Measurements from ENCODE around the gene TEDC2.
A peak's percentile ranks its signal among the peaks of the same experiment; 100 is the strongest.
"Not testable (repeated sequence)": the region's sequence is repeated elsewhere in the genome, so short reads cannot be mapped to it uniquely, and the experiment has no call there.

Gene TEDC2

DNA sequence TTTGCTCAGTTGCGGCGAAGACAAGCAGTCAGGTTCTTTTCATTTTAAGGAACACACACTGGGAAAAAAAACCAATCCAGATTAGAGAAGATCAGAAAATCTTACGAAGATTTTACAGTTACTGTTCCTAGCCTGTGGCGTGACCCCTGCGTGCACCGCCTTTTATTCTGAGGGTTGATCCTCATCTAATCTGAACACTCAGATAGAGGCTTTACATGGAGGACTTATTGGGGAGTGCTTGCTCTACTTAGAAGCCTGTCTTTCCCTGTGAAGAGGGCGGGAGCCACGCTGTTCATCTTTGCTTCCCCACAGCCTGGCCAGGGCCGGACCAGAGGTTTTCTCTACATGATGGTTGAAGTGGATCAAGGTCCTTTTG, 16.4 kb downstream of the TEDC2 start:
- DNase-seq (ENCODE audit: low read depth): no peak

DNA sequence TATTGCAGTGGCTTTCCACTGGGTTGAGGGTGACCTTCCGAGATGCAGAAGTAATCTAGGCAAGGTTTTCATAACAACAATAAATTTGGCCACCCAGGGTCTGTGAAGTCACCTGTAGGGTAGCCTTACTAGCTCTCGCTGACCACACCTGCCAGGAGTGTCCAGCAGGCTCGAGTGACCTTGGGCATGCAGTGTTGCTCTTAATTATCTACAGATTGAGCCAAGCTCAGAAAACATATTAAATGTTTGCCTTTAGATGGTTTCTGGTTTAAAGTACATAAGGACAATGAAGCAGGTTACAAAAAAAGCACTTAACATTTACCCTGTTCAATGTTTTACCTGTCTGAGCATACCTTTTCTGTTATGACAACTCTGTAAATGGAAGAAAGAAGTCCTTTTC, 16.8 kb downstream of the TEDC2 start:
- DNase-seq (ENCODE audit: low read depth): no peak

DNA sequence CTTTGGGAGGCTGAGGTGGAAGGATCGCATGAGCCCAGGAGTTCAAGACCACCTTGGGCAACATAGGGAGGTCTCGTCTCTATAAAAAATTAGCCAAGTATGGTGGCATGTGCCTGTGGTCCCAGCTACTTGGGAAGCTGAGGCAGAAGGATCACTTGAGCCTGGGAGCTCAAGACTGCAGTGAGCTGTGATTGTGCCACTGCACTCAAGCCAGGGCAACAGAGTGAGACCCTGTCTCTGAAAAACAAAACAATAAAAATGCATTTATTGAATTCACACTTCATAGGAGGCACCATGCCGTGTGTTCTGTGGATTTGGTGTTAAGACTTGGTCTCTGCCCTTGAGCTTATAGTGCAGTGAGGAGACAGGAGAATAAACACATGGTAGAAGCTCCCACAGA, 17.4 kb downstream of the TEDC2 start:
- no peak for DNase-seq (ENCODE audit: low read depth)

DNA sequence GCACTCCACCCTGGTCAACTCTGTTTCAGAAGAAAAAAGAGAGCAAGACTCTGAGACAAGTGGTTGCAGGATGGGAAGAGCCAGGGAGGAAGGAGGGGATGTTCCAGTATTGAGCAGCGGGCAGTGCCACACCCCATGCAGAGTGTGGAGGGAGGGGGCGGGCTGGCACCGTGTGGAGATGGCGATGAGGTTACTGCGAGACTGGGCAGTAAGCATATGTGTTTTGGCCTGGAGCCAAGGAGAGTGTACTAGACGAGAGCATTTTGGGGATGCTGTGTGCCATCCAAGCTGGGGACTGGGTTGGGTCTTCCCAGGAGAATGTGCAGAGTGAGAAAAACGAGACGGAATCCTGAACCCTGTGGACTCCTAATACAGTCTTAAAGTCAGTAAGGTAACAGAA, 18.4 kb downstream of the TEDC2 start:
- DNase-seq (ENCODE audit: low read depth): no peak

DNA sequence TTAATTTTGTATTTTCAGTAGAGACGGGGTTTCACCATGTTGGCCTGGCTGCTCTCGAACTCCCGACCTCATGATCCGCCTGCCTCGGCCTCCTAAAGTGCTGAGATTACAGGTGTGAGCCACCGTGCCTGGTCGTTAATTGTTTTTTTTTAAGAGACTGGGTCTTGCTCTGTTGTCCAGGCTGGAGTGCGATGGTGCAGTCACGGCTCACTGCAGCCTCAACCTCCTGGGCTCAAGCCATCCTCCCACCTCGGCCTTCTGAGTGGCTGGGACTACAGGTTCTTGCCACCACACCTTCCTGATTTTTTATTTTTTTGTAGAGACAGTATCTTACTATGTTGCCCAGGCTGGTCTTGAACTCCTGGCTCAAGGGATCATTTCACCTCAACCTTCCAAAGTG, 20.1 kb downstream of the TEDC2 start:
- DNase-seq (ENCODE audit: low read depth): not testable (repeated sequence)

DNA sequence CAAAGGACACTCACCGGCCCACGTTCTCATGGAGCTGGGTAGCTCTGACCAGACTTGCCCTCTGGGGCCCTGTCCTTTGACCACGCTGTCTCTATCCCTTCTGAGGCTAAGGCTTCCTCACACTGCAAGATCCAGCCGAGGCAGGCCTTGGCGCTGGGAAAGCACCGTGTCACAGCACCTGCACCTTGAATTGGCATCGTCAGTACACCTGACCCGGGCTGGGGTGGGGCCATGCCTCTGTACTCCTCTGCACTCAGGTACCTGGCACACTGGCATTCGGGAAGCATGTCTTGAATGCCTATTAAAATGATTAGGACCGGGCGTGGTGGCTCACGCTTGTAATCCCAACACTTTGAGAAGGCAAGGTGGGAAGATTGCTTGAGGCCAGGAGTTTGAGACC, 21.0 kb downstream of the TEDC2 start:
- no peak for DNase-seq (ENCODE audit: low read depth)

DNA sequence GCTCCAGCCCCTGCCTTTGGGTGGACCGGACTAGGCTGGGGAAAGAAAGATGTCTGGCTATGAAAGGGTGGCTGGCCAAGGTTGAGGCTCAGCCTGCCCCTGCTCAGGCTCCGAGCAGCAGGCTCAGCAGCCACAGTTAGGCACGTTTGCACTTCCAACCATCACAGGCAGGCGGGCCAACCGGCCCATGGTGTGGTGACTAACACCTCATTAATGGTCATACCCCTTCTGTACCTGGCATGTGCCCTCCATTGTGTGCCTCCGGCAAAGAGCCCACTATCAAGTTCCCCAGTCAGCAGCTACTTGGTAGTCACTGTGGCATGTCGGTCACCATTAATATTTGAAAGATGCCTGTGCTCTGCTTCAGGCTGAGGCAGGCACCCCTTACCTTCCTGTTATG, 21.8 kb downstream of the TEDC2 start:
- no peak for DNase-seq (ENCODE audit: low read depth)

DNA sequence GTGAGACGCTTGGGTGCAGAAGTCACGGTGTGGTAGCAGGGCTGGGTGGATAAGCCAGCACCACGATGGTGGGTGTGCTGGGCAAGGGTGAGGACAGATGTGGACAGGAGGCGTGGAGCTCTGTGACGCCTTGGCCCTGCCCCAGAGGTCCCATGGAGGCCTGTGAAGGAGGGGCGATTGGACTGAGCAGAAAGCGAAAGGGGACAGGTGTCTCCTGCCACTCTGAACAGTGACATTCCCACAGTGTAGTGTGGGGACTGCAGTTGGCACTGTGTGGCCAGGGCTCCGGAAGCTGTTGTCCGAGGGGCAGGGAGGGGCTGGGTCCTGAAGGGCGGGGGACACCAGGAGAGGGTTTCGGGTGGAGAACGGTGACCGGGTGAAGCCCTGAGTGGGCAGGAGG, 22.3 kb downstream of the TEDC2 start:
- no peak for DNase-seq (ENCODE audit: low read depth)

DNA sequence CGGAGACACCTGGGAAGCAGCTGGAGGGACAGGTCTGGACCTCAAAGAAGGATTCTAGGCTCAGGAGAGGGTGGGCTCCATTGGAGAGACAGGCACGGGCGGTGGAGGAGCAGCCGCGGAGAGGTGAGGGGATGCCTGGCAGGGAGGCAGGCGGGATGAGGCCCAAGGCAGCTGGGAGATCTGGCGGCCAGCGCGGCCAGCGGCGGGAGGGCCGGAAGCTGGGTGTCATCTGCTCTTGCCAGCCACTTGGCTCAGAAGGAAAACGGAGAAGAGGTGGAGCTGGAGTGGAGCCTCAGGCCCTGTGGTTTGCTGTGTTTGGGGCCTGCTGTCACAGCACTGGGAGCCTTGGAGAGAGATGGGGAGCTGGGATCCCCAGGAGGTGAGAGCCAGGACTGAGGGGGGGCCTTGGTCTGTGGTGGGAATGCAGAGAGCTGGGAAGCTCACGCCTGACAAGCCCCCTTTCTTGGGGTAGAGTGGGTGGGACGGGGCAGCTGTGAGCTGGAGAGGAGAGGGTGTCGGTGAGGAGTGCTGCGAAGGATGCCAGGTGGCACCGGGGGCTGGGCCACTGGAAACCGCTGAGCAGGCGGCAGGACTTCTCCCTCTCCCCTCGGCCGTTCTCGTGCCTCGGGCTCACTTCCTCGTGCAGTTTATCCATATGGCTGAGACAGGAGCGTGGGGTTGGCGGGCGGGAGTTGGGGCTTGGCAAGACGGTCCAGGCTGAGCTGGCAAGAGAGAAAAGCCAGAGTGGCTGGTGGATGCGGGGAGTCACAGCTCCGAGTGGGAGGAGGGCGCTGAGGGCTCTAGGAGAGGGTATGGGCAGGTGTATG, 23.0 kb downstream of the TEDC2 start:
- no peak for DNase-seq (ENCODE audit: low read depth)

DNA sequence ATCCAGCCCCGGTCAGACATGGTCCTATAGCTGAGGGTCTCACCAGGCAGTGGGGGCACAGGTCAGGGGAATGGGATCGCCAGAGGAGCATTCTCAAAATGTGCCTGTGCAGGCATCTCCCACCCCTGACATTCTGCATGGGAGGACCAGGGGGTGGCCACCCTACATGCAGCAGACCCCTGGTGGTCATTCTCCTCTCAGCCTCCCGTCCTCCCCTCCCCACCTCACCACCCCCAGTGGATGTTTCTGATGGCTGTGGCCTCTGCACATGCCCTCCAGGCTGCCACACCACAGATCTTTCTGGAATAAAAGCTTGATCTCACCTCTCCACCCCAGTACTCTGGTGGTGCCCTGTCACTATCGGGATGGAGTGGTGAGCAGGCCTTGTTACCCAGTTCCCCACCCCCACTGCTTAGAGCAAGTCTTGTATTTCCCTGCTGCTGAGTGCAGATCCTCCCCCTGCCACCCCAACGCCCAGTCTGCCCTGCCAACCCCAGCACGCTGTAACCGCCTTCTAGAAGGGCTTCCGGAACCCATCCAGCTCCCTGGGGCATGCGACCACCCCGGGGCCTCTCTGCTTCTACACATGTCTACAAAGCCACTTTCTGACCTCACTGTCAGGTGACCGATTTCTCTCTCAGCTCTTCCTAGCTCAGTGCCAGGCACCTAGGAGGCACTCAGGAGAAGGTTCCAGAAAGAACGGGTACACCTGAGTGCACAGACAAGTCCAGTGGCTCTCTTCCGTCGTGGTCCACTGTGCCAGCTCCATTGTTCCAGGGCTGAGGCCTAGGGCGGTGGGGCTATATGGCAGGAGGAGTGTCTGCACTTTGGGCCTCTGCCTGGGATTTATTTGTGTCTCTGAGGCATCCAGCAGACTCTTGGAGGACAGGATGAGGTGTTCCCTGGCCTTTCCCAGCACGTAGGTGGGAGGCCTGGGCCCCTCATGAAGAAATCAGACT, 24.3 kb downstream of the TEDC2 start:
- DNase-seq (ENCODE audit: low read depth): no peak

DNA sequence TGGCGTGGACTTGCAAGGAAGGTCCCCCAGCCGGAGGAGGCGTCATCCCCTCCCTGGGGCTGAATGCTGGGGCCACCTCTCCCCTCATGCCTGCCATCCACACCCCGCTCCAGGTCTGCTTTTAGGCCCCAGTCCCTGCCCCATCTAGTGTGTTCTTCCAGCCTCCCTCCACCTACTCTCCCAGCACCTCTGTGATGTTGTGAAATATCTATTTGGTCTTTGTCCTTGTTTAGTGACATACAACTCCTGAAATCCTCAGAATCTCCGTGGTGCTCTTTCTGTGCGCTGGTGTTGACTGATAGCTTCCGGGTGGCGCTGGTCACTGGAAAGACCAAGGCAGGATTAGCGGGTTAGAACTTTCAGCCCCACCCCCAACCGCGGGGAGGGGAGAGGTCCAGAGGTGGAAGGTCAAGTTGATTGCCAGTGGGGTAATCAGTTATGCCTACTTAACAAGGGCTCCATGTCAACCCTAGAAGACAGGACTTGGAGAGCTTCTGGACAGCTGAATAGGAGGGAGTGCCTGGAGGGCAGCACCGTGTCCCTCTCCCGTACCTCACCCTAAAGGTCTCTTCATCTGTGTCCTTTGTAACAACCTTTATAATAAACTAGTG, 25.1 kb downstream of the TEDC2 start:
- DNase-seq (ENCODE audit: low read depth): no peak

DNA sequence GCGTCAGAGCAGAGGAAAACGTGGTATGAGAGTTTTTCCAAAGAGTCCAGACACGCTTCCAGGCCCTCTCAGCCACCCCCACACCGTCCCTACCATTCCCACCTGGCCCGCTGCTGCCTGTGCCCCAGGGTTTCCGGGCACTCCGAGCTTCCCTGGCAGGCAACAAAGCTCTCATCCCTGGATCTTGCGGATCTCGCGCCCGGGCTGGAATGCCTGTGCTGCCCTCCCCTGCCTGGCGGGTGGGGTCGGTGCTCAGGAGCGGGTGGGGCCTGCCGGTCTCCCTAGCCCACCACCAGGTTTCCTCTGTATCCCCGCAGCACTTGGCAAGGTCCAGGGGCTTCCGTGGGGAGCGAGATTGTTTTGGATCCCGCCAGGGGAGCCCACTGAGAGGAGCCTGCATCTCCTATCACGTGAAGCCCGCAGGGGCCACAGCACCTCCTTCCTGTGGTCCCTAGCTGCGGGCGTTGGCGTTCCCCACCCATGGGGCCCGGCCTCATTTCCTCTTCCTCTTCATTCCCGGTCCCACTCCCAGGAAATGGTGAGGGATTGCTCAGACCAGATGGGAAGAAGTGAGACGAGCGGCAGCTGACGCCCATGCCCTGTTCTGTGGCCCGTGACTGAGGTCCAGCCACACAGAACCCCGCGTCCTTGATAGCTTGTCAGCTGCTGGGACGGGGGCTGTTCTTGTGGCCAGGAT, 26.1 kb downstream of the TEDC2 start:
- no peak for DNase-seq (ENCODE audit: low read depth)

DNA sequence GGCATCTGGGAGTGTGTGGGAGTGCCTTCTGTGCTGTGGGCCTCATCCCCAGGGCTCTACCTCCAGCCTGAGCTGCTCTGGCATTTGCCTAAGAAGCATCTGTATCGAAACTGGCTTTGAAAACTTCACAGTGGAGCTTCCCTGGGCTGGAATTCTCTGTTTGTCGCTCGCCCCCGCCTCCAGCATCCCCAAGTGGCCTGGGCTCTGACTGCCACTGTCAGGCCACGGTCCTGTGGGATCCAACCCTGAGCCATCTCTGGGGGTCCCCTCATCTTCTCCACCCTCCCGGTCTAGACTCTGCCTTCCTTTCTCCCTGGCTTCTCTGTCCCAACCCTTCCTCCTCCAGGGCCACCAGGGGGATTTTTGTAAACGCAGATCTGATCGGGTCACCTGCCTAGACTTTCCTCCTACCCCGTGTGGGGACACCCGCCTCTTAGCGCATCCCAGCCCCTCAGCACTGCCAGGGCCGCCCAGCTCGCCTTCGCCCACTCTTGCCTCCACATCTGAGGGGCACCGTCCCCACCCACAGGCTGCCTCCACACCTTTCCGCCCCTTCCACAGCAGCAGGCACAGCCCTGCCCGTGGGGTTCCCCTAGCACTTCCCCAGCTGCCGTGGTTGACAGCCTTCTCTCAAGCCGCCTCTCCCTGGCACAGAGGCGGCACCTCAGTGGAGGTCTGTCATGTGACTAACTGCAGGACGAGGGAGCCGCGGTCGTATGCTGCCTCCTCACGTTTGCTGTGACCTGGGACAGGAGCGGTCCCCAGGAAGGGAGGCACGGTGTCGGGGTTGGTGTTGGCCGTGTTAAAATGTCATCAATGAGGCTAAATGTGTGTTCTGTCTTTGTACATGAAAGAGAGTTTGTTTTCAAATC, 27.0 kb downstream of the TEDC2 start:
- peak; percentile 61 for DNase-seq (ENCODE audit: low read depth)

DNA sequence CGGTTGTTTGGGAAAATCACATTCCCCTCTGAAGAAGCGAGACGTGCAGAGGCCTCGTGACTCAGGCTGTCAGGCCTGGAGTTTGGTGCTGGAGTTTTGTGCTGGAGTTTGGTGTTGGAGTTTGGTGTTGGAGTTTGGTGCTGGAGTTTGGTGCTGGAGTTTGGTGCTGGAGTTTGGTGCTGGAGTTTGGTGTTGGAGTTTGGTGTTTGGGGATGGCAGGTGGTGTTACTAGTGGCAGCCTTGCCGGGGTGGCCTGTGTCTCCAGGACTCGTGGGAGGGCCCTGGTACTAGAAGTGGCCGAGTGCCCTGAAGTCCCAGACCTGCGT, 27.6 kb downstream of the TEDC2 start:
- no peak for DNase-seq (ENCODE audit: low read depth)

DNA sequence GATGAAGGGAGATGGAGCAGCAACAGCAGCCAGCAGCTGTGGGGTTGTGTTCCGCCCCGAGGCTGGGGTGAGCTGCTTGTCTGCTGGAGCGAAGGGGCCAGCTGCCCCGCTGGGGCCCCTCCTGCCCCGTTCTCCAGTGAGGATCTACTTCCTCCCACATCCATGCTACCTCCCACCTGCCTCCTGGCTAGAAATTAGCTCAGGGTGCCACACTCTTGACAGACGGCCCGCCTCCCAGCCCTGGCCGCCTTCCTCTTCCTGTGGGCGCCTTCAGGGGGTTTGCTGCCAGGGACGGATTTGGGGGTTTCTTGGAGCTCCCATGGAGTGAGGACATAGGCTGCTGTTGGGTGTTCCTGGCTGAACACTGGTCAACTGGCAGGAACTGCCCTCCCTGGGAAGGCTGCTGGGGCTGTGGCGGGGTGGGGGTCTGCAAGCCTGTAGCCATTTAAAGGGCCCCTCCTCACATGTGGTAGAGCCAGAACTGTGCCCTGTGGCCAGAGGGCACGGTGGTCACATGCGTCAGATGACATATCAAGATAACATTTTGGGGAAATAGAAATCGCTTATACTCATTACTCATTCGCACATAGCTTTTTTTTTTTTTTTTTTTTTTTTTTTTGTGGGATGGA, 28.1 kb downstream of the TEDC2 start:
- DNase-seq (ENCODE audit: low read depth): no peak

DNA sequence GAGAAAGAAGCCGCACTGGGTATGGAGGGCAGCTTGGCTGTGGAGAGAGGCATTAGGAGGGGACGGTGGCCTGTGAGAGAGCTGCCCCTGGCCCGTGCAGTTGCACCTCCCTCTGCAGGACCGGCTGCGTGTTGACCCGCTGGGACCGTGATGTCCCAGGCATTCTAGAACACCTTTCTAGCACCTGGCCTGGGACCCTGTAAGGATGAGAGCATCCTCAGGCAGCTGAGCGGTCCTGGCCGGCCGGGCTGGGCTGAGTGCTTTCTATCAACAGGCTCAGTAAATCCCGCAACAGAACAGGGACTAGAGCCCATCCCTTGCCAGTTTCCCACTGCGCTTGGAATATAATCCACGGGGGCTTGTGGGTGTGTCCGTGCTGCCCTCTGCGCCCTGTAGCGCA, 29.7 kb downstream of the TEDC2 start:
- no peak for DNase-seq (ENCODE audit: low read depth)

DNA sequence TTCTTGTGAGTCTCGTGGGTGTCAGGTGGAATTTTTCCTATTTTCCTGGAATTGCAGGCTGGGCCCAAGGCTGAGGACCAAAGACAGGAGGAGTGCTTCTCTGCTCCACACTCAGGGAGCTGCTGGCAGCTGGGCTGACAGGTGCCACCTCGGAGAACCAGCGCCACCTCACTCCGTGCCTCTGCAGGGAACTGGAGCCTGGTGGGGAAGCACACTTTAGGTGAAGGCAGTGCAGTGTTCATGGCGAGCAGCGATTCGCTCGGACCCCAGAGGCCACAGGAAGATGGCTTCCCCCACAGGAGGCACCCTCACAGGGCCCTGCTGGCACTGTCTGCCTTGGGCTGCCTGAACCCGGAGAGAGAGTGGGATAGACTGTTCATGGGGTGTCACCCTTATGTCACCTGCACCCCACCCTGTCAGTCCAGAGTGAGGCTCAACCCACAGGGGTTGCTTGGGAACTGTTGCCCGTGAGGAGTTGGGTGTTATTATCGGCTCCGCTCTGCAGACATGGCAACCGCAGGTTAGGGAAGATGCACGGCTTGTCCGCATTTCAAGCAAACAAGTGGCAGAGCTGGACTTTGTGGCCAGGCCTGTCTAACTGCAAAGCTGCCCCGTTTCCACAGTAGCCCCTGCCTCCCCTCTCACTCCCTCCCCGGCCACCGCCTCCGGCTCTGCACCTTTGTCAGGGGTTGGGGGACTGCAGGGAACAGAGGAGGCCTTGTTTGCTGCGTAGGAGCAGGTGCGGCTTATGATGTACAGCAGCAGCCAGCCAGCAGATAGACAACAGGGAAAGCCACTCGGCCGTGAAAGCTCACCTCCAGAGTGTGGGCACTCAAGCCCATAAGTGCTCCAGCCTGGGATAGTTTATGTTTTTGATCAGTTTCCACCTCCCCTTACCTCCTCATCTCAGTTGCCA, 30.5 kb downstream of the TEDC2 start:
- no peak for DNase-seq (ENCODE audit: low read depth)

DNA sequence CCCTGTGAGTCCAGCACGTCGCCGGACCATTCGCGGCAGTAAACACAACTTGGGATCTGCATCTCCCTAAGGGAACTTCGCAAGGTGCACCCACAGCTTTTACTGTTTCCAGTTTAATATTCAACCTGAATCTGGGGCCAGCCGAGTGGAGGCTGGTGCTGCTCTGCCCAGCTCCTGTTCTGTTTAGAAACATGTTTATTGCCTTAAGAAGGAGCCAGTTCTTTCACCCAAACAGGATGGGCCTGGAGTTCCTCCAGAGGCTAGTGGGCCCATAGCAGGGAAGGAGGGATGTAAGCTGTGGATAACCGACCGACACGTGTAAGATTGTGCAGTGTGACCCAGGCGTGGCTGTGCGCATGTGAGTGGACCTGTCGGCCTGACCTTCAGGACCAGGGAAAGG, 32.4 kb downstream of the TEDC2 start:
- no peak for DNase-seq (ENCODE audit: low read depth)

DNA sequence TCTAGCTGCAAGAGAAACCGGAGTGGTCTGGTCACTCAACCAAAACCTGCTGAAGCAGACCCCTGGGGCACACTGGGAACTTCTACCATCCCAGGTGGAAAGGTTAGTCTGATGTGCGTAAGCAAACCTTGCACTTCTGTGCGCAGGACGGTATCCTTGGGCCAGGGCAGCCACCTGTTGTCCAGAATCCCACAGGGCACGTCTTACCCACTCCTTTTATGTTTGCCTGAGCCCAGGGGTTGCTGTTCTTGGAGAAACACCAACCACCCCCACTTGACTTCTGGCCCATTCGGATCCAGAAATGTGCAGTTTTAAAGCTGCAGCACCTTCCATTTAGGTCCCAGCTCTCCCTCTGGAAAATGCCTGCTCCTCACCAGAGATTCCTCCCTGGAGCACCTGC, 33.7 kb downstream of the TEDC2 start:
- no peak for DNase-seq (ENCODE audit: low read depth)

DNA sequence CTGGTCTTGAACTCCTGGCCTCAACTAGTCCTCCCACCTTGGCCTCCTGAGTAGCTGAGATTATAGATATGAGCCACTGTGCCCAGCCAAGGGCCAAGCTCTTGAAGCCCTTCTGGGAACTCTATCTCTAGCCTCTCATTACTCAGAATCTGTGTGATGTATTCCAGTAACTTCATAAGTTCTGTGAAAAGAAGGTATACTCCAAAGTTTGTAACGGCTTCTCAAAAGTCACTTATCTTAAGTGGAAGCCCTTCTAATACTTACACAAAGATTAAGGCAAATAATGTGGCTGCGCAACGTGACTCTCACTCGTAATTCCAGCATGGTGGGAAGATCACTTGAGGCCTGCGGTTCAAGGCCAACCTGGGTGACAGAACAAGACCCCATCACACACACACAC, 34.7 kb downstream of the TEDC2 start:
- no peak for DNase-seq (ENCODE audit: low read depth)

Data from activated T-helper 9 cell treated with anti-CD3 and anti-CD28 coated beads, Interleukin-2, amount 50 U/mL, for 16 hours (primary cell).